ENCODE measurements around the gene FGFR4.

DNA sequence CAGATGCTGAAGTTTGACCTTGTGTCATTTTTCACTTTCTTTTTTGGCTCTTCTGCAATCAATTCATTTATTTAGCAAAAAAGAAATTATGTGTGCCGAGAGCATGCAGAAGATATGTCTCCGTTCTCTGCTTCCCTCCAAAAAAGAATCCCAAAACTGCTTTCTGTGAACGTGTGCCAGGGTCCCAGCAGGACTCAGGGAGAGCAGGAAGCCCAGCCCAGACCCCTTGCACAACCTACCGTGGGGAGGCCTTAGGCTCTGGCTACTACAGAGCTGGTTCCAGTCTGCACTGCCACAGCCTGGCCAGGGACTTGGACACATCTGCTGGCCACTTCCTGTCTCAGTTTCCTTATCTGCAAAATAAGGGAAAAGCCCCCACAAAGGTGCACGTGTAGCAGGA, 2.4 kb downstream of the FGFR4 start:
- TF ChIP-seq, protein P1, sequence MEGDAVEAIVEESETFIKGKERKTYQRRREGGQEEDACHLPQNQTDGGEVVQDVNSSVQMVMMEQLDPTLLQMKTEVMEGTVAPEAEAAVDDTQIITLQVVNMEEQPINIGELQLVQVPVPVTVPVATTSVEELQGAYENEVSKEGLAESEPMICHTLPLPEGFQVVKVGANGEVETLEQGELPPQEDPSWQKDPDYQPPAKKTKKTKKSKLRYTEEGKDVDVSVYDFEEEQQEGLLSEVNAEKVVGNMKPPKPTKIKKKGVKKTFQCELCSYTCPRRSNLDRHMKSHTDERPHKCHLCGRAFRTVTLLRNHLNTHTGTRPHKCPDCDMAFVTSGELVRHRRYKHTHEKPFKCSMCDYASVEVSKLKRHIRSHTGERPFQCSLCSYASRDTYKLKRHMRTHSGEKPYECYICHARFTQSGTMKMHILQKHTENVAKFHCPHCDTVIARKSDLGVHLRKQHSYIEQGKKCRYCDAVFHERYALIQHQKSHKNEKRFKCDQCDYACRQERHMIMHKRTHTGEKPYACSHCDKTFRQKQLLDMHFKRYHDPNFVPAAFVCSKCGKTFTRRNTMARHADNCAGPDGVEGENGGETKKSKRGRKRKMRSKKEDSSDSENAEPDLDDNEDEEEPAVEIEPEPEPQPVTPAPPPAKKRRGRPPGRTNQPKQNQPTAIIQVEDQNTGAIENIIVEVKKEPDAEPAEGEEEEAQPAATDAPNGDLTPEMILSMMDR (IDR thresholded peaks at IDR 0.05; ENCODE audit: borderline replicate concordance, extremely low read depth, low read length, poor library complexity, severe bottlenecking): no peak
- no peak for TF ChIP-seq EZH2 (IDR thresholded peaks at IDR 0.05; ENCODE audit: borderline replicate concordance, low read depth, low read length, severe bottlenecking)
